Fibroblast of skin of abdomen (primary cell): ENCODE measurements around the gene LRRC15. TPM values are rescaled to one million over a fixed set of nuclear protein-coding genes. Genes with fewer than 3 reads are reported as not detected.

ENCODE experiments used
- DNase-seq: peaks from one replicate; pipeline ENCODE4 v3.0.0-alpha.2; 2013
- polyA plus RNA-seq, 2 experiments: library from polyadenylated mRNA; unstranded; fragments of 120-200 nt; gene quantifications; one replicate each; pipeline ENCODE4 v1.2.1, GENCODE V29; 2013; ENCODE audit not compliant: insufficient read length in 2 of 2

Gene LRRC15
- 88.7 TPM for polyA plus RNA-seq (2013, experiment 1 of 2; ENCODE audit: insufficient read length)
- 85.4 TPM for polyA plus RNA-seq (2013, experiment 2 of 2; ENCODE audit: insufficient read length)

GRCh38 chr3:194369522-194370279 lies at the start of gene LRRC15:
TSS of gene LRRC15 (minus strand) at chr3:194369743. CDS start at chr3:194361043, 8,700 bp downstream.
- peak; percentile 73 for DNase-seq

GRCh38 chr3:194418671-194419070 lies 49.1 kb upstream of the LRRC15 start:
- no peak for DNase-seq

GRCh38 chr3:194407423-194407822 lies 37.9 kb upstream of the LRRC15 start:
- peak; percentile 41 for DNase-seq

GRCh38 chr3:194405766-194406165 lies 36.2 kb upstream of the LRRC15 start:
- peak; percentile 43 for DNase-seq

- peak; percentile 65 for DNase-seq
Measured at GRCh38 chr3:194404365-194405140, 35.0 kb upstream of the LRRC15 start.

GRCh38 chr3:194401868-194402329 lies 32.4 kb upstream of the LRRC15 start:
- no peak for DNase-seq

- DNase-seq, result no peak
Measured at GRCh38 chr3:194401346-194401745, 31.8 kb upstream of the LRRC15 start.

- no peak for DNase-seq
Measured at GRCh38 chr3:194399874-194400411, 30.4 kb upstream of the LRRC15 start.

GRCh38 chr3:194399166-194399565 lies 29.6 kb upstream of the LRRC15 start, which contains the start of gene GP5:
TSS of gene GP5 (minus strand) at chr3:194399266. CDS start at chr3:194398282, 984 bp downstream.
- DNase-seq, result no peak

- DNase-seq, result no peak
Measured at GRCh38 chr3:194397757-194398312, 28.3 kb upstream of the LRRC15 start.

GRCh38 chr3:194396859-194397756 lies 27.6 kb upstream of the LRRC15 start:
- DNase-seq, result no peak

GRCh38 chr3:194396539-194396858 lies 27.0 kb upstream of the LRRC15 start:
- DNase-seq, result no peak

- DNase-seq, result peak; percentile 61
Measured at GRCh38 chr3:194395778-194396538, 26.4 kb upstream of the LRRC15 start.

- DNase-seq, result peak; percentile 61
Measured at GRCh38 chr3:194395212-194395611, 25.7 kb upstream of the LRRC15 start.

GRCh38 chr3:194392576-194392975 lies 23.0 kb upstream of the LRRC15 start:
- DNase-seq, result no peak

GRCh38 chr3:194390835-194391234 lies 21.3 kb upstream of the LRRC15 start:
- no peak for DNase-seq

- no peak for DNase-seq
Measured at GRCh38 chr3:194389269-194389668, 19.7 kb upstream of the LRRC15 start.

GRCh38 chr3:194387926-194388418 lies 18.4 kb upstream of the LRRC15 start:
- DNase-seq, result no peak

GRCh38 chr3:194387276-194387675 lies 17.7 kb upstream of the LRRC15 start:
- no peak for DNase-seq

- no peak for DNase-seq
Measured at GRCh38 chr3:194386648-194387047, 17.1 kb upstream of the LRRC15 start.

- no peak for DNase-seq
Measured at GRCh38 chr3:194386066-194386465, 16.5 kb upstream of the LRRC15 start.
